Smooth muscle cell (in vitro differentiated cells): ENCODE results near the gene SLC2A8. TPM values are rescaled to one million over a fixed set of nuclear protein-coding genes. Genes with fewer than 3 reads are reported as not detected.

Experiments
- DNase-seq: peaks from one replicate; lab custom pipeline; 2025; ENCODE audit not compliant: unreplicated experiment; lab: John Stamatoyannopoulos, UW
- H2AFZ ChIP-seq: fragments of 200-600 bp; sonication (generic); 2 replicates; pipeline ENCODE4 v1.6.0; 2016; ENCODE audit warnings: antibody characterized with exemption, low read depth, mild to moderate bottlenecking
- H3F3A ChIP-seq: fragments of 200-600 bp; sonication (generic); 2 replicates; pipeline ENCODE4 v1.6.0; 2017; ENCODE audit warnings: antibody characterized with exemption, low read depth
- H3K27ac ChIP-seq: fragments of 200-600 bp; sonication (generic); 2 replicates; pipeline ENCODE4 v1.5.1; 2016; ENCODE audit warnings: low read depth, mild to moderate bottlenecking
- H3K27me3 ChIP-seq: fragments of 200-600 bp; sonication (generic); 2 replicates; pipeline ENCODE4 v1.6.1; 2016; ENCODE audit warnings: low read depth, mild to moderate bottlenecking
- H3K36me3 ChIP-seq: fragments of 200-600 bp; sonication (generic); 2 replicates; pipeline ENCODE4 v1.5.1; 2016; ENCODE audit warnings: low read depth
- H3K4me1 ChIP-seq: fragments of 200-600 bp; sonication (generic); 2 replicates; pipeline ENCODE4 v1.5.1; 2016; ENCODE audit warnings: low read depth
- H3K4me2 ChIP-seq: fragments of 200-600 bp; sonication (generic); 2 replicates; pipeline ENCODE4 v1.6.0; 2016; ENCODE audit warnings: mild to moderate bottlenecking
- H3K4me3 ChIP-seq: fragments of 200-600 bp; sonication (generic); 2 replicates; pipeline ENCODE4 v1.5.1; 2016; ENCODE audit warnings: mild to moderate bottlenecking
- H3K79me2 ChIP-seq: fragments of 200-600 bp; sonication (generic); 2 replicates; pipeline ENCODE4 v1.6.0; 2016; ENCODE audit warnings: low read depth, mild to moderate bottlenecking
- H3K9ac ChIP-seq: fragments of 200-600 bp; sonication (generic); 2 replicates; pipeline ENCODE4 v1.6.0; 2016; ENCODE audit warnings: low read depth
- H3K9me3 ChIP-seq: fragments of 200-600 bp; sonication (generic); replicated peaks from 2 replicates; pipeline ENCODE4 v1.5.1; 2016; ENCODE audit warnings: low read depth
- H4K20me1 ChIP-seq: fragments of 200-600 bp; sonication (generic); 2 replicates; pipeline ENCODE4 v1.6.0; 2016; ENCODE audit warnings: low read depth
- CTCF ChIP-seq: fragments of 200-600 bp; sonication (generic); IDR thresholded peaks from 2 replicates; pipeline ENCODE4 v1.5.1; 2017; ENCODE audit warnings: borderline replicate concordance, mild to moderate bottlenecking, antibody characterized with exemption; ENCODE audit not compliant: insufficient read depth, poor library complexity, severe bottlenecking
- WGBS: methylation state at CpG from one replicate; pipeline ENCODE4 v1.1.7; 2016; ENCODE audit warnings: low lambda C conversion rate; 5-methylcytosine and 5-hydroxymethylcytosine counted together
- polyA plus RNA-seq: library from polyadenylated mRNA; unstranded; fragments of >200 nt; fragmentation: Nextera tagmentation; extraction: Ambion mirVana; gene quantifications from 2 replicates; pipeline ENCODE4 v1.2.1, GENCODE V29; 2016
- total RNA-seq: library from RNA; depleted of rRNA; stranded (reverse); fragments of >200 nt; gene quantifications from 2 replicates; pipeline ENCODE4 v1.2.3, GENCODE V29; 2014

Gene SLC2A8
- total and polyA plus RNA-seq, 2 experiments from 2014 or later = 16.9 to 27.7 TPM

- Histone ChIP-seq H4K20me1 (no peaks in the 10 kb centered on the region), H3K36me3 (no peaks in the 10 kb centered on the region), H3K27ac (peak overlapping the region; percentile 98), H3K27me3 (no peaks in the 10 kb centered on the region), H3K9me3 (no peaks in the 10 kb centered on the region), H3K79me2 (no peaks in the 10 kb centered on the region), H3K9ac (no peak overlapping the region), H3F3A (peaks cover 27% of the 10 kb centered on the region), H2AFZ (no peak overlapping the region), H3K4me3 (no peak overlapping the region), H3K4me2 (peak overlapping the region; percentile 83), H3K4me1 (peaks cover 11% of the 10 kb centered on the region)
- no peak for DNase-seq
- TF ChIP-seq CTCF = no peak
- WGBS = 22% methylated on average over 2 of the region's 2 CpGs
These were observed 6.8 kb upstream of the SLC2A8 start for GRCh38 chr9:127390248-127390545.

- peaks cover 28% of the 10 kb centered on the region for H3F3A ChIP-seq
- no peak for DNase-seq
- WGBS = 63% methylated on average over 5 of the region's 5 CpGs
- H3K79me2 ChIP-seq = no peaks in the 10 kb centered on the region
- peak overlapping the region; percentile 83 for H3K4me2 ChIP-seq
- H3K4me1 ChIP-seq = peaks cover 11% of the 10 kb centered on the region
- no peaks in the 10 kb centered on the region for H3K27me3 ChIP-seq
- no peaks in the 10 kb centered on the region for H4K20me1 ChIP-seq
- peak overlapping the region; percentile 98 for H3K27ac ChIP-seq
- no peak for TF ChIP-seq CTCF
- no peak overlapping the region for H3K9ac ChIP-seq
- H3K36me3 ChIP-seq = no peaks in the 10 kb centered on the region
- H3K9me3 ChIP-seq = no peaks in the 10 kb centered on the region
- no peak overlapping the region for H2AFZ ChIP-seq
- no peak overlapping the region for H3K4me3 ChIP-seq
These were observed 6.4 kb upstream of the SLC2A8 start for GRCh38 chr9:127390563-127390962.

GRCh38 chr9:127392166-127392565 lies 4.8 kb upstream of the SLC2A8 start:
- no peak for TF ChIP-seq CTCF
- H4K20me1 ChIP-seq = no peaks in the 10 kb centered on the region
- H3K36me3 ChIP-seq = no peaks in the 10 kb centered on the region
- no peak overlapping the region for H3K4me3 ChIP-seq
- H3K79me2 ChIP-seq = no peaks in the 10 kb centered on the region
- peaks cover 37% of the 10 kb centered on the region for H3F3A ChIP-seq
- H3K27ac ChIP-seq = no peak overlapping the region
- no peak overlapping the region for H3K9ac ChIP-seq
- peaks cover 16% of the 10 kb centered on the region for H3K4me1 ChIP-seq
- no peaks in the 10 kb centered on the region for H3K27me3 ChIP-seq
- 88% methylated on average over 5 of the region's 5 CpGs for WGBS
- no peak for DNase-seq
- H3K4me2 ChIP-seq = no peak overlapping the region
- no peak overlapping the region for H2AFZ ChIP-seq
- no peaks in the 10 kb centered on the region for H3K9me3 ChIP-seq

GRCh38 chr9:127392976-127393375 lies 4.0 kb upstream of the SLC2A8 start:
- Histone ChIP-seq H3K4me1 (peaks cover 18% of the 10 kb centered on the region), H3K79me2 (peaks cover 3% of the 10 kb centered on the region), H3K27ac (no peak overlapping the region), H4K20me1 (no peaks in the 10 kb centered on the region), H2AFZ (no peak overlapping the region), H3K9ac (no peak overlapping the region), H3F3A (peaks cover 37% of the 10 kb centered on the region), H3K36me3 (no peaks in the 10 kb centered on the region), H3K4me2 (no peak overlapping the region), H3K4me3 (no peak overlapping the region), H3K9me3 (no peaks in the 10 kb centered on the region), H3K27me3 (no peaks in the 10 kb centered on the region)
- WGBS = 95% methylated on average over 5 of the region's 5 CpGs
- no peak for TF ChIP-seq CTCF
- DNase-seq = no peak
